CD4-positive, alpha-beta T cell treated with Interleukin-17A for 1 hour (primary cell): ENCODE data around the gene TOMM40L.
A peak's percentile ranks its signal among the peaks of the same experiment; 100 is the strongest.
"Not testable (repeated sequence)": the region's sequence is repeated elsewhere in the genome, so short reads cannot be mapped to it uniquely, and the experiment has no call there.

Experiments
- DNase-seq: peaks from one replicate; pipeline ENCODE4 v3.0.0-alpha.2; 2020

Gene TOMM40L

GRCh38 chr1:161222175-161223019 lies 3.5 kb upstream of the TOMM40L start:
- no peak for DNase-seq

- no peak for DNase-seq
Observed at GRCh38 chr1:161223805-161224694, 1.8 kb upstream of the TOMM40L start.

- DNase-seq: not testable (repeated sequence)
Observed at GRCh38 chr1:161224695-161225087, 1.2 kb upstream of the TOMM40L start.

GRCh38 chr1:161225178-161225533 lies 704 bp upstream of the TOMM40L start:
- DNase-seq: no peak

GRCh38 chr1:161226320-161226711 lies 456 bp downstream of the TOMM40L start:
- no peak for DNase-seq

GRCh38 chr1:161226759-161227158 lies 899 bp downstream of the TOMM40L start:
- DNase-seq: no peak

- DNase-seq: peak; percentile 90
Observed at GRCh38 chr1:161227196-161227871, 1.5 kb downstream of the TOMM40L start.

GRCh38 chr1:161228032-161228431 lies 2.2 kb downstream of the TOMM40L start:
- DNase-seq: no peak

- DNase-seq: no peak
Observed at GRCh38 chr1:161229896-161230295, 4.0 kb downstream of the TOMM40L start.

GRCh38 chr1:161230762-161231161 lies 4.9 kb downstream of the TOMM40L start:
- no peak for DNase-seq

- no peak for DNase-seq
Observed at GRCh38 chr1:161233102-161233501, 7.2 kb downstream of the TOMM40L start.

GRCh38 chr1:161235957-161236775 lies 10.3 kb downstream of the TOMM40L start:
- no peak for DNase-seq

GRCh38 chr1:161238039-161238473 lies 12.2 kb downstream of the TOMM40L start, which contains the start of gene NR1I3:
NR1I3 (minus strand) TSS chr1:161238203; CDS start chr1:161236565, 1,638 bp downstream.
- DNase-seq: no peak

GRCh38 chr1:161241682-161242081 lies 15.8 kb downstream of the TOMM40L start:
- no peak for DNase-seq

GRCh38 chr1:161242313-161242712 lies 16.5 kb downstream of the TOMM40L start:
- DNase-seq: no peak

- DNase-seq: no peak
Observed at GRCh38 chr1:161244888-161245287, 19.0 kb downstream of the TOMM40L start.

GRCh38 chr1:161250100-161250499 lies 24.2 kb downstream of the TOMM40L start:
- DNase-seq: not testable (repeated sequence)

- DNase-seq: no peak
Observed at GRCh38 chr1:161250829-161251228, 25.0 kb downstream of the TOMM40L start.

- no peak for DNase-seq
Observed at GRCh38 chr1:161251579-161251978, 25.7 kb downstream of the TOMM40L start.

- not testable (repeated sequence) for DNase-seq
Observed at GRCh38 chr1:161255302-161255701, 29.4 kb downstream of the TOMM40L start.

GRCh38 chr1:161255955-161256520 lies 30.2 kb downstream of the TOMM40L start:
- DNase-seq: not testable (repeated sequence)

- DNase-seq: not testable (repeated sequence)
Observed at GRCh38 chr1:161257109-161257508, 31.2 kb downstream of the TOMM40L start.
